OCI-LY7 (cell line): ENCODE data around the gene PSMA4.

ENCODE experiments used
- CTCF ChIP-seq: fragments of 200-600 bp; sonication (generic); conservative IDR thresholded peaks from 2 replicates; pipeline ENCODE4 v1.5.1; 2014; ENCODE audit warnings: mild to moderate bottlenecking, antibody characterized with exemption, low read length, moderate library complexity, mixed read lengths
- EZH2phosphoT487 ChIP-seq: fragments of 200-600 bp; sonication (generic); IDR thresholded peaks from 2 replicates; pipeline ENCODE4 v1.6.1; 2018; ENCODE audit warnings: low read depth, borderline replicate concordance, mild to moderate bottlenecking, mixed run types, antibody characterized with exemption, low read length, moderate library complexity, mixed read lengths

DNA sequence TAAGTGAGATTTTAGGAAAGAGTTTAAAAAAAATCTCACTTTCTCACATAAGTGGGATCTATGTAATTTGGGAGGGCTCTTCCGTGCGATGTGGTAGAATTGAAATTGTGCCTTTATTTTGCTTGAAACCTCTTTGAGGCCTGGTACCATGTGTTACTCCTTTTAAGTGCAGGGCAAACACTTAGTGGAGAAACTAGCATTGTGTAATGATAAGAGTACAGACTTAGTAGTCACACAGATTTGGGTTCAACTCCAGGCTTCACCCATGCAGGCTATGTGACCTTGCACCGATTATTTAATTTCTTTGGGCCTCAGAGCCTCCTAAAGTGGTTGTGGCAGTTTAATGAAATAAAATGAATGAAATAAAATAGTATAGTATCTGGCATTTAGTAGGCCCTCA, 2.4 kb downstream of the PSMA4 start:
- TF ChIP-seq CTCF = no peak
- no peak for TF ChIP-seq EZH2phosphoT487
